ENCODE measurements around the gene TC2N. TPM values are rescaled to one million over a fixed set of nuclear protein-coding genes. Genes with fewer than 3 reads are reported as not detected.

The TC2N gene
- total RNA-seq, 1 donor from 2014 or later = 1.4 TPM

DNA sequence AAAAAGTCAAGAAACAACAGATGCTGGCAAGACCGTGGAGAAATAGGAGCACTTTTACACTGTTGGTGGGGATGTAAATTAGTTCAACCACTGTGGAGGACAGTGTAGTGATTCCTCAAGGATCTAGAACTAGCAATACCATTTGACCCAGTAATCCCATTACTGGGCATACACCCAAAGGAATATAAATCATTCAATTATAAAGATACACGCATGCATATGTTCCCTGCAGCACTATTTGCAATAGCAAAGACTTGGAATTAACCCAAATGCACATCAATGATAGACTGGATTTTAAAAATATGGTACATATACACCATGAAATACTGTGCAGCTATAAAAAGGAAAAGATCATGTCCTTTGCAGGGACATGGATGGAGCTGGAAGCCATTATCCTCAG lies 117.5 kb downstream of the TC2N start:
- Mint-ChIP-seq H3K27me3 (ENCODE audit: unreplicated experiment) (peaks cover 2% of the 10 kb centered on the region), H3K4me1 (ENCODE audit: unreplicated experiment) (peaks cover 11% of the 10 kb centered on the region), H3K9me3 (ENCODE audit: unreplicated experiment) (no peaks in the 10 kb centered on the region), H3K27ac (ENCODE audit: unreplicated experiment) (no peak overlapping the region), H3K4me3 (ENCODE audit: unreplicated experiment) (no peak overlapping the region), H3K36me3 (ENCODE audit: low read depth, unreplicated experiment) (no peaks in the 10 kb centered on the region)
- TF ChIP-seq, protein P1, sequence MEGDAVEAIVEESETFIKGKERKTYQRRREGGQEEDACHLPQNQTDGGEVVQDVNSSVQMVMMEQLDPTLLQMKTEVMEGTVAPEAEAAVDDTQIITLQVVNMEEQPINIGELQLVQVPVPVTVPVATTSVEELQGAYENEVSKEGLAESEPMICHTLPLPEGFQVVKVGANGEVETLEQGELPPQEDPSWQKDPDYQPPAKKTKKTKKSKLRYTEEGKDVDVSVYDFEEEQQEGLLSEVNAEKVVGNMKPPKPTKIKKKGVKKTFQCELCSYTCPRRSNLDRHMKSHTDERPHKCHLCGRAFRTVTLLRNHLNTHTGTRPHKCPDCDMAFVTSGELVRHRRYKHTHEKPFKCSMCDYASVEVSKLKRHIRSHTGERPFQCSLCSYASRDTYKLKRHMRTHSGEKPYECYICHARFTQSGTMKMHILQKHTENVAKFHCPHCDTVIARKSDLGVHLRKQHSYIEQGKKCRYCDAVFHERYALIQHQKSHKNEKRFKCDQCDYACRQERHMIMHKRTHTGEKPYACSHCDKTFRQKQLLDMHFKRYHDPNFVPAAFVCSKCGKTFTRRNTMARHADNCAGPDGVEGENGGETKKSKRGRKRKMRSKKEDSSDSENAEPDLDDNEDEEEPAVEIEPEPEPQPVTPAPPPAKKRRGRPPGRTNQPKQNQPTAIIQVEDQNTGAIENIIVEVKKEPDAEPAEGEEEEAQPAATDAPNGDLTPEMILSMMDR (IDR thresholded peaks at IDR 0.05; ENCODE audit: unreplicated experiment) = no peak
- no peak for DNase-seq (ENCODE audit: low spot score)

DNA sequence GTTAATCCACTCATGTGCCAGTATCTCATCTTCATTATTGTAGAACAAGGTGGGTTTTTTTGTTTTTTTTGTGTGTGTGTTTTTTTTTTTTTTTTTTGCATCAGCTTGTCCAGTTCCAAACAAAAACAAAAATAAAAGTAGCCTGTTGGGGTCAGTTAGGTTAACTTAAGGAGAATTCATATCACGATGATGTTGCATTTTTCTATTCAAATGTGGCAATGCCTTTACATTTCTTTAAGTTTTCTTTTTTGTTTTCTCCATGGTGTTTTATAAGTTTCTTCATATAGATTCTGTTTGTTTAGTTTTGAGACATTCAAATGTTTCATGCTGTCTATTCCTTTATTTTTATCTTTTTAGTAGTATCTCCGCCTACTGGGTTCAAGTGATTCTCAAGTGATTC lies 119.3 kb downstream of the TC2N start:
- Mint-ChIP-seq H3K27ac (ENCODE audit: unreplicated experiment) (no peak overlapping the region), H3K4me3 (ENCODE audit: unreplicated experiment) (no peak overlapping the region), H3K36me3 (ENCODE audit: low read depth, unreplicated experiment) (no peaks in the 10 kb centered on the region), H3K9me3 (ENCODE audit: unreplicated experiment) (no peaks in the 10 kb centered on the region), H3K4me1 (ENCODE audit: unreplicated experiment) (peaks cover under 1% of the 10 kb centered on the region), H3K27me3 (ENCODE audit: unreplicated experiment) (peaks cover 2% of the 10 kb centered on the region)
- TF ChIP-seq, protein P1 (IDR thresholded peaks at IDR 0.05; ENCODE audit: unreplicated experiment) = no peak
- DNase-seq (ENCODE audit: low spot score) = no peak

DNA sequence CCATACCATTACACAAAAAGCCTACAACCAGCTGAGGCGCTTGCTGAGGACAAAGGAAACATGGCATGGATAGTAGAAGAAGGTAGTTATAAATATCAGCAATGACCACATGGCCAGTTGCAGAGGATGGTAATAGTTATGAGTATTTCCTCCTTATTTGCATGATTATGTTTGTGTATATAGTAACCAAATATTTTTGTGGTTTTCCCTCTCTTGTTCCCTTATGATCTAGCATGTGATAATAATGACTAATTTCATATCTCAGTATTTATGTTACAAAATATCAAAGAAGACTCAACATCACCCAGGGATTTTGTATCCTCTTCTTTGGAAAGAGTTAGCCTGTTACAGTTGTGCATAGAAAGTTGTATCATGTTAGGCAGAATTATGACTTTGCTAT lies 122.0 kb downstream of the TC2N start:
- H3K4me1 Mint-ChIP-seq (ENCODE audit: unreplicated experiment) = no peaks in the 10 kb centered on the region
- no peak for DNase-seq (ENCODE audit: low spot score)
- H3K27ac Mint-ChIP-seq (ENCODE audit: unreplicated experiment) = no peak overlapping the region
- no peaks in the 10 kb centered on the region for H3K36me3 Mint-ChIP-seq (ENCODE audit: low read depth, unreplicated experiment)
- H3K4me3 Mint-ChIP-seq (ENCODE audit: unreplicated experiment) = no peak overlapping the region
- no peaks in the 10 kb centered on the region for H3K9me3 Mint-ChIP-seq (ENCODE audit: unreplicated experiment)
- TF ChIP-seq, protein P1 (IDR thresholded peaks at IDR 0.05; ENCODE audit: unreplicated experiment) = no peak
- no peaks in the 10 kb centered on the region for H3K27me3 Mint-ChIP-seq (ENCODE audit: unreplicated experiment)

DNA sequence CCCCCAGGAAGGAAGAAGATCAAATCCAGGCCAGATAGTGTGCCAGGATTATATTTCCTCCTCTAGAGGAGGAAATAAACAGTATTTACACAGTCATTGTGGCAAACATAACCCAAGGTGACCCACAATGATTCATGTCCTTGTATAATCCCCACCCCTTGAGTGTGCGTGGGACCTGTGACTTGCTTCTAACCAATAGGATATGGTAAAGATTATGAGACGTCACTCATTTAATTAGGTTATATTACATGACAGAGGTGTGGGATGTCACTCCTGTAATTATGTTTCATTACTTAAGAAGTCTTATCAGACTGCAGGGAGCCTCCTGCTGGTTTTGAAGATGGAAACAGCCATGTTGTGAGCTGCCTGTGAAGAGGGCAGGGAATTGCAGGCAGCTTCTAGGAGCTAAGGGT lies 123.3 kb downstream of the TC2N start:
- no peak for DNase-seq (ENCODE audit: low spot score)

DNA sequence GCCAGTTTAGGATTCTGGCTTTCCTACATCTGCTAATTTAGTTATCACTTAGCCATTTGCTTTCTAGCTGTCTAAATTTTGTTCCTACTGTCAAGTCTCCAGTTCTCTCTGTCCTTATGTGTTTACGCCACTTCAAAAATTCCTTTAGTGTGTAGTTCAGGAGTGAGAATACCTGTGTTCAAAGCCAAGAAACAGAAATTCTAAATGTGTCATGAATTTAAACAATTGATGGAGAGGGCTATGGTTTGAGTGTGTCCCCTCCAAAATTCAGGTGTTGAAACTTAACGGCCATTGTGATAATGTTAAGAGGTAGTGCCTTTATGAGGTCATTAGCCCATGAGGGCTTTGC lies 124.1 kb downstream of the TC2N start:
- Mint-ChIP-seq H3K27ac (ENCODE audit: unreplicated experiment) (no peak overlapping the region), H3K9me3 (ENCODE audit: unreplicated experiment) (no peaks in the 10 kb centered on the region), H3K36me3 (ENCODE audit: low read depth, unreplicated experiment) (no peaks in the 10 kb centered on the region), H3K27me3 (ENCODE audit: unreplicated experiment) (no peaks in the 10 kb centered on the region), H3K4me1 (ENCODE audit: unreplicated experiment) (no peaks in the 10 kb centered on the region), H3K4me3 (ENCODE audit: unreplicated experiment) (no peak overlapping the region)
- DNase-seq (ENCODE audit: low spot score) = no peak
- TF ChIP-seq, protein P1 (IDR thresholded peaks at IDR 0.05; ENCODE audit: unreplicated experiment) = no peak

More for the DNA sequence above, 123.3 kb downstream of the TC2N start:
- TF ChIP-seq, protein P1 (IDR thresholded peaks at IDR 0.05; ENCODE audit: unreplicated experiment) = no peak
- Mint-ChIP-seq H3K4me3 (ENCODE audit: unreplicated experiment) (no peak overlapping the region), H3K36me3 (ENCODE audit: low read depth, unreplicated experiment) (no peaks in the 10 kb centered on the region), H3K4me1 (ENCODE audit: unreplicated experiment) (no peaks in the 10 kb centered on the region), H3K27ac (ENCODE audit: unreplicated experiment) (no peak overlapping the region), H3K27me3 (ENCODE audit: unreplicated experiment) (no peaks in the 10 kb centered on the region), H3K9me3 (ENCODE audit: unreplicated experiment) (no peaks in the 10 kb centered on the region)

Data from endothelial cell (in vitro differentiated cells).